Bronchial epithelial cell (primary cell): ENCODE results near the gene CHMP3. TPM values are rescaled to one million over a fixed set of nuclear protein-coding genes. Genes with fewer than 3 reads are reported as not detected.
A peak's percentile ranks its signal among the peaks of the same experiment; 100 is the strongest.

Experiments used
- DNase-seq: peaks from one replicate; pipeline ENCODE4 v3.0.0-alpha.2; 2010; ENCODE audit warnings: low read depth
- FAIRE-seq: peaks from 2 replicates; lab custom pipeline; 2011; peaks lifted over from hg19 to GRCh38; lab: Jason Lieb, UNC
- H3K27me3 ChIP-seq: 2 replicates; pipeline ENCODE4 v1.5.1; 2011; ENCODE audit warnings: low read length; ENCODE audit not compliant: control insufficient read depth, insufficient read depth
- H3K36me3 ChIP-seq: 2 replicates; pipeline ENCODE4 v1.5.1; 2011; ENCODE audit warnings: low read length; ENCODE audit not compliant: control insufficient read depth, insufficient read depth
- H3K4me3 ChIP-seq: 2 replicates; pipeline ENCODE4 v1.5.1; 2011; ENCODE audit warnings: mild to moderate bottlenecking, low read depth, low read length, control low read depth
- total RNA-seq: library from RNA; depleted of rRNA; stranded (reverse); fragments of >200 nt; gene quantifications from 2 replicates; pipeline ENCODE4 v1.2.1, GENCODE V29; 2014
- TF ChIP-seq, protein P1 (sequence below): IDR thresholded peaks from 2 replicates; pipeline ENCODE4 v1.5.1; 2011; ENCODE audit warnings: mild to moderate bottlenecking, moderate library complexity, low read length, control low read depth, inconsistent platforms; ENCODE audit not compliant: insufficient read depth, severe bottlenecking

The CHMP3 gene
- 60.6 and 87.6 TPM in 2 replicates for total RNA-seq

DNA sequence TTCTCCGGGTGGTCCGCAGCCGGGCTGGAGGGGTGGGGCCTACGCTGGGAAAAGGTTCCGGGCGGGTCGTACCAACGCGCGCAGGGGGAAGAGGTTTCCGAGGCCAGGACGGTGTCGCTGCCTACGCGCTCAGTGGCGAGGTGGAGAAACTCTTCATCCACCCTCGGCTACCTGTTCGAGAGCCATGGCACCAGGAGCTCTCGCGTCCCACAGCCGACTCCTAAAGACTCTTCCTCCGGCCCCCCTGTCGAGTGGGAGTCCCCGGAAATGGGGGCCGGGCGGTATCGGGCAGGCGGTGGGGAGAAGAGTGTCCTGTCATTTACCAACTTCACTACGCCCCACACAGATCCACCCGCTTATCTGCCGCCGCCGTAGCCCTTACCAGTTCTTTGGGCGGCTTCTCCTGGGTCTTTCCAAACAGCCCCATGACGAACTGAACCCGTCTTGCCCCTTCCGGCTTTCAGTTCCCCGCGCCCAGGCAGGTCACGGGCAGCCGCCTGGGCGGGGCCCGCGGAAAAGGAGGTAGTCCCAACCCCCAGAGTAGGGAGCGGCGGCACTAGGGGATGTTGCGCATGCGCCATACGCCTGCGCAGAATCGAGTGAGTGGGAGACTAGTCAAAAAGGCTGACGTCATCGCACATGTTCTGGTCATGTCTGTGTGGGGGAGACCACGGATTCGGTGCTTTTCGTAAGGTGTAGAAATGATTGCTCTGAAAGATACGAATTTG lies at the start of gene CHMP3:
Gene CHMP3, minus strand, starts transcription at position 522 of the 728 bp plus-strand sequence. Its CDS starts 95 bp downstream, at position 427.
- FAIRE-seq (no peak), DNase-seq (peak; percentile 92)
- TF ChIP-seq, protein P1, sequence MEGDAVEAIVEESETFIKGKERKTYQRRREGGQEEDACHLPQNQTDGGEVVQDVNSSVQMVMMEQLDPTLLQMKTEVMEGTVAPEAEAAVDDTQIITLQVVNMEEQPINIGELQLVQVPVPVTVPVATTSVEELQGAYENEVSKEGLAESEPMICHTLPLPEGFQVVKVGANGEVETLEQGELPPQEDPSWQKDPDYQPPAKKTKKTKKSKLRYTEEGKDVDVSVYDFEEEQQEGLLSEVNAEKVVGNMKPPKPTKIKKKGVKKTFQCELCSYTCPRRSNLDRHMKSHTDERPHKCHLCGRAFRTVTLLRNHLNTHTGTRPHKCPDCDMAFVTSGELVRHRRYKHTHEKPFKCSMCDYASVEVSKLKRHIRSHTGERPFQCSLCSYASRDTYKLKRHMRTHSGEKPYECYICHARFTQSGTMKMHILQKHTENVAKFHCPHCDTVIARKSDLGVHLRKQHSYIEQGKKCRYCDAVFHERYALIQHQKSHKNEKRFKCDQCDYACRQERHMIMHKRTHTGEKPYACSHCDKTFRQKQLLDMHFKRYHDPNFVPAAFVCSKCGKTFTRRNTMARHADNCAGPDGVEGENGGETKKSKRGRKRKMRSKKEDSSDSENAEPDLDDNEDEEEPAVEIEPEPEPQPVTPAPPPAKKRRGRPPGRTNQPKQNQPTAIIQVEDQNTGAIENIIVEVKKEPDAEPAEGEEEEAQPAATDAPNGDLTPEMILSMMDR: no peak

DNA sequence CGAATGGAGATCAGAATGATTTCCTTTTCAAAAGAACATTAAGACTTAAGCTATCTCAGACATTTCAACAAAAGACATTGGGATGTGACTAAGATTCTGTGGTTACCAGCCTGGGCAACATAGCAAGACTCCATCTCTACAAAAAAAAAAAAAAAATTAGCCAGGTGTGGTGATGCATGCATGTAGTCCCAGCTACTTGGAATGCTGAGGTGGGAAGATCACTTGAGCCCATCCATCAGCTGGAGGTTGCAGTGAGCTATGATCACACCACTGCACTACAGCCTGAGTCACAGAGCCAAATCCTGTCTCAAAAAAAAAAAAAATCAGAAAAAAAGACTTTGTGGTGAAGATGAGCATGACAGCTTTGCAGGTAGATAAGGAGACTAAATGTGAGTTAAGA lies 47.6 kb upstream of the CHMP3 start:
- Histone ChIP-seq H3K4me3 (no peak overlapping the region), H3K36me3 (peaks cover 2% of the 10 kb centered on the region), H3K27me3 (no peaks in the 10 kb centered on the region)
- DNase-seq: no peak
- TF ChIP-seq, protein P1: no peak
- FAIRE-seq: no peak

More for the DNA sequence above, at the start of gene CHMP3:
- Histone ChIP-seq H3K36me3 (no peaks in the 10 kb centered on the region), H3K4me3 (peak within 1 kb of the TSS; percentile 91), H3K27me3 (no peaks in the 10 kb centered on the region)

DNA sequence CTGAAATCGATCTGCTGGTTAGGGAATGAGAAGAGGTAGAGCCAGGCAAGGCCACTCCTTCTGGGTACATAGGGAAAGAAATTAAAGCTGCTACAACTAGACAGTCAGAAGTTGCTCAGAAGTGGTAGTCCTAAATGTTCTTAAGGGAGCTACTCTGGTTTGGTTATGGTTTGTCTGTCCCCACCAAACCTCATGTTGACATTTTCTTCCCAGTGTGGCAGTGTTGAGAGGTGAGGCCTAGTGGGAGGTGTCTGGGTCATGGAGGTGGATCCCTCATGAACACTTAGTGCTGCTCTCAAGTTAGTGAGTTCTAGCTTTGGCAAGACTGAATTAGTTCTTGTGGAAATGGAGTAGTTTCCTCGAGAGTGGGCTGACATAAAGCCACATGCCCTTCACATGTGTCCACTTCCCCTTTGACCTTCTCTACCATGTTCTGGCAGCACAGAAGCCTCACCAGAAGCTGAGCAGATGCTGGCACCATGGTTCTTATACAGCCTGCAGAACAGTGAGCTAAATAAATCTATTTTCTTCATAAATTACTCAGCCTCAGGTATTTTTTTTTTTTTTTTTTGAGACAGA lies 45.7 kb upstream of the CHMP3 start:
- no peak overlapping the region for H3K4me3 ChIP-seq
- FAIRE-seq (no peak), DNase-seq (no peak)
- H3K36me3 ChIP-seq: peaks cover 2% of the 10 kb centered on the region
- H3K27me3 ChIP-seq: no peaks in the 10 kb centered on the region
- TF ChIP-seq, protein P1: no peak

DNA sequence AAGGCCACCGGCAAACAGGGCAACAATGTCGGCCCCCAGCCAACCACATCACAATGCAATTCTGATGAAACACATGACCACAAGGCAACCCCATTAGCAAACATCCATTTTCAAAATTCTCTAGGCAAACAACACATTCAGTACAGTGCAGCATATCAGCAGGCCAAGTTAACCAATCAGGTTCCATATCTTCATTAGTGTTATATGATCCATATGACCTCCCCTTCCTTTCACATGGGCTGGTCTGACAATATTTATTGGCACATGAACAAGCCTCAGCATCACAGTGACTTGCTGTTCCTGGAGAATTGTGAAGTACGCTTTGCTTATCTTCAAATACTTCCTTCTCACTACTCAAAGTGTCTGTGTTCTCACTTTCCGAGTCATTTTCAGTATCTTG lies 40.7 kb upstream of the CHMP3 start:
- Histone ChIP-seq H3K36me3 (peaks cover 2% of the 10 kb centered on the region), H3K4me3 (no peak overlapping the region), H3K27me3 (no peaks in the 10 kb centered on the region)
- FAIRE-seq: no peak
- no peak for DNase-seq
- TF ChIP-seq, protein P1: no peak

DNA sequence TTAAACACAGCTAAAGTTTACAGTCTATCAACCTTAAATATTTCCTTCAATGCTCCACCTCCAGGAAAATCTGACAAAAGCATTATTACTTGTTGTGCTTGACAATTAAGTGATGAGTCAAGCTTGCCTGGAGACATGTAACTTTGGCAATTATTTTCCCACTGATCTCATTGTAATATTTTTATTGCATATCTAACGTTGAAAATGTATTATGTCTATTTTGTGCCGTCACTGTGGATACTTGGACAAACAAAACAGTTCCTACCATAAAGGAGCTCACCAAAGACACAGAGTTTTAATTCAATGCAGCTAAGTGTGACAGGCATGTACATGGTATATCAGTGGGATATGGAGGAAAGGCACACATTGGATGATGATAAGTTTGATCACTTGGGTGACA lies 35.7 kb upstream of the CHMP3 start:
- DNase-seq: peak; percentile 52
- Histone ChIP-seq H3K27me3 (no peaks in the 10 kb centered on the region), H3K4me3 (no peak overlapping the region), H3K36me3 (no peaks in the 10 kb centered on the region)
- TF ChIP-seq, protein P1: no peak
- FAIRE-seq: no peak
